ENCODE measurements around the gene NDUFS4.
"Not testable (repeated sequence)": the region's sequence is repeated elsewhere in the genome, so short reads cannot be mapped to it uniquely, and the experiment has no call there.

The NDUFS4 gene

GRCh38 chr5:53678981-53679660 is 118.7 kb downstream of the NDUFS4 start:
- Histone ChIP-seq H3K4me2 (no peak overlapping the region), H3K4me3 (no peak overlapping the region)

GRCh38 chr5:53681079-53681478 is 120.6 kb downstream of the NDUFS4 start:
- Histone ChIP-seq H4K20me1 (no peaks in the 10 kb centered on the region), H3K27me3 (no peaks in the 10 kb centered on the region), H3K36me3 (no peaks in the 10 kb centered on the region), H3K27ac (no peak overlapping the region), H3K4me2 (no peak overlapping the region), H3K4me1 (no peaks in the 10 kb centered on the region), H3K4me3 (no peak overlapping the region), H3K9ac (no peak overlapping the region), H3K9me3 (no peaks in the 10 kb centered on the region)
- TF ChIP-seq Cebpa-rat (IDR thresholded peaks at IDR 0.05) = no peak

More at GRCh38 chr5:53678981-53679660, 118.7 kb downstream of the NDUFS4 start:
- H3K9ac ChIP-seq = no peak overlapping the region
- no peaks in the 10 kb centered on the region for H3K4me1 ChIP-seq
- no peaks in the 10 kb centered on the region for H4K20me1 ChIP-seq
- H3K36me3 ChIP-seq = no peaks in the 10 kb centered on the region
- no peaks in the 10 kb centered on the region for H3K9me3 ChIP-seq
- no peak for TF ChIP-seq Cebpa-rat (IDR thresholded peaks at IDR 0.05)
- no peaks in the 10 kb centered on the region for H3K27me3 ChIP-seq
- no peak overlapping the region for H3K27ac ChIP-seq

GRCh38 chr5:53691014-53691413 is 130.6 kb downstream of the NDUFS4 start:
- no peak overlapping the region for H3K4me2 ChIP-seq
- H4K20me1 ChIP-seq = no peaks in the 10 kb centered on the region
- no peaks in the 10 kb centered on the region for H3K27me3 ChIP-seq
- H3K27ac ChIP-seq = no peak overlapping the region
- H3K4me3 ChIP-seq = no peak overlapping the region
- H3K9me3 ChIP-seq = peaks cover 27% of the 10 kb centered on the region
- no peaks in the 10 kb centered on the region for H3K36me3 ChIP-seq
- no peak overlapping the region for H3K9ac ChIP-seq
- no peaks in the 10 kb centered on the region for H3K4me1 ChIP-seq
- no peak for TF ChIP-seq Cebpa-rat (IDR thresholded peaks at IDR 0.05)

- H3K4me1 ChIP-seq = no peaks in the 10 kb centered on the region
- H3K4me3 ChIP-seq = no peak overlapping the region
- no peaks in the 10 kb centered on the region for H4K20me1 ChIP-seq
- no peaks in the 10 kb centered on the region for H3K27me3 ChIP-seq
- no peak for TF ChIP-seq Cebpa-rat (IDR thresholded peaks at IDR 0.05)
- H3K9ac ChIP-seq = no peak overlapping the region
- H3K9me3 ChIP-seq = peaks cover 28% of the 10 kb centered on the region
- H3K27ac ChIP-seq = no peak overlapping the region
- H3K4me2 ChIP-seq = no peak overlapping the region
- H3K36me3 ChIP-seq = no peaks in the 10 kb centered on the region
These were observed 134.1 kb downstream of the NDUFS4 start for GRCh38 chr5:53694520-53695022.

GRCh38 chr5:53710405-53710804 is 150.0 kb downstream of the NDUFS4 start:
- not testable (repeated sequence) for H3K4me2 ChIP-seq, H3K27ac ChIP-seq, H3K4me3 ChIP-seq, H3K9ac ChIP-seq, H3K4me1 ChIP-seq, H3K27me3 ChIP-seq, H3K36me3 ChIP-seq, H4K20me1 ChIP-seq
- peaks cover 57% of the 10 kb centered on the region for H3K9me3 ChIP-seq

DNA sequence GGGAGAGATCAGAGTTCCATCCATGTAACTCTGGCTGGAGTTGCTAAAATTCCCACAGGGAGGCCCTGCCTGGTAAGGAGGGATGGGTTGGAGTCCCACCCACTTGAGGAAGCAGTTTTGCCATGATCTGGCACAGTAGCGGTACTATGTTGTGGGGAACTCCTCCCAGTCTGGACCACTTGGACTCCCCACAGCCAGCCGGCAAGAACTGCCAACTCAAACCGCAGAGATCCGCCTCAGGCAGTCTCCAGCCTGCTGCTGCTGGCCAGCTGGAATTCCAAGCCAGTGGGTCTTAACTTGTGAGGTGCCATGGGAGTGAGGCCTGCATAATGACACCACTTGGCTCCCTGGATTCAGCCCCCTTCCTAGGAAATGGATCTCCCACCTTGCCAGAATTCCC is 151.9 kb downstream of the NDUFS4 start:
- no peak overlapping the region for H3K4me2 ChIP-seq
- H3K27me3 ChIP-seq = no peaks in the 10 kb centered on the region
- no peak for TF ChIP-seq Cebpa-rat (IDR thresholded peaks at IDR 0.05)
- peaks cover 47% of the 10 kb centered on the region for H3K9me3 ChIP-seq
- H3K4me1 ChIP-seq = no peaks in the 10 kb centered on the region
- H3K27ac ChIP-seq = no peak overlapping the region
- no peak overlapping the region for H3K4me3 ChIP-seq
- no peaks in the 10 kb centered on the region for H4K20me1 ChIP-seq
- H3K9ac ChIP-seq = no peak overlapping the region
- no peaks in the 10 kb centered on the region for H3K36me3 ChIP-seq

GRCh38 chr5:53713978-53714666 is 153.7 kb downstream of the NDUFS4 start:
- Histone ChIP-seq H3K9ac (no peak overlapping the region), H3K9me3 (peaks cover 44% of the 10 kb centered on the region), H3K27me3 (no peaks in the 10 kb centered on the region), H3K36me3 (no peaks in the 10 kb centered on the region), H3K27ac (no peak overlapping the region), H3K4me3 (no peak overlapping the region), H4K20me1 (no peaks in the 10 kb centered on the region), H3K4me2 (no peak overlapping the region), H3K4me1 (no peaks in the 10 kb centered on the region)
- no peak for TF ChIP-seq Cebpa-rat (IDR thresholded peaks at IDR 0.05)

GRCh38 chr5:53714667-53715010 is 154.2 kb downstream of the NDUFS4 start:
- no peak overlapping the region for H3K27ac ChIP-seq
- H4K20me1 ChIP-seq = no peaks in the 10 kb centered on the region
- H3K4me2 ChIP-seq = no peak overlapping the region
- peaks cover 40% of the 10 kb centered on the region for H3K9me3 ChIP-seq
- no peak for TF ChIP-seq Cebpa-rat (IDR thresholded peaks at IDR 0.05)
- H3K36me3 ChIP-seq = no peaks in the 10 kb centered on the region
- H3K4me3 ChIP-seq = no peak overlapping the region
- H3K4me1 ChIP-seq = no peaks in the 10 kb centered on the region
- no peak overlapping the region for H3K9ac ChIP-seq
- H3K27me3 ChIP-seq = no peaks in the 10 kb centered on the region

DNA sequence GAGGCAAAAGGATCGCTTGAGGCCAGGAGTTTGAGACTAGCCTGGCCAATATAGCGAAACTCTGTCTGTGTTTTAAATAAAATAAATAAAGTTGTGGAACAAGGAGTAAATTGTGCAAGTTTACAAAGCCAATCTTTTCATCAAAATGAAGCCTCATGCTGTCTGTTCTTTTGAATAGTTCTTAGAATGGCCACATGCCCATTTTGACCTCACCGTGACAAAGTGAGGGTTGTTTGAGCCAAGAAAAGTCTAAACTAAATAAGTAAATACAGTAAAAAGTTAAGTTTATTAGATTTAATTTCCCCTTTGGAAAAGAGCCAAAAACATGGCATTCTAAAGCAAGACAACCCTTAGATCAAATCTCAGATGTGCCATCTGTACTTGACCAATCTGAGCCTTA is 165.7 kb downstream of the NDUFS4 start:
- Histone ChIP-seq H3K36me3 (no peaks in the 10 kb centered on the region; the same call in 1 of the 2 replicates), H3K4me3 (no peak overlapping the region), H3K27ac (no peak overlapping the region), H3K4me1 (peaks cover 19% of the 10 kb centered on the region), H3K9me3 (peaks cover 41% of the 10 kb centered on the region), H3K27me3 (no peaks in the 10 kb centered on the region), H3K4me2 (no peak overlapping the region), H3K9ac (no peak overlapping the region), H4K20me1 (no peaks in the 10 kb centered on the region)
- TF ChIP-seq Cebpa-rat (IDR thresholded peaks at IDR 0.05) = no peak

DNA sequence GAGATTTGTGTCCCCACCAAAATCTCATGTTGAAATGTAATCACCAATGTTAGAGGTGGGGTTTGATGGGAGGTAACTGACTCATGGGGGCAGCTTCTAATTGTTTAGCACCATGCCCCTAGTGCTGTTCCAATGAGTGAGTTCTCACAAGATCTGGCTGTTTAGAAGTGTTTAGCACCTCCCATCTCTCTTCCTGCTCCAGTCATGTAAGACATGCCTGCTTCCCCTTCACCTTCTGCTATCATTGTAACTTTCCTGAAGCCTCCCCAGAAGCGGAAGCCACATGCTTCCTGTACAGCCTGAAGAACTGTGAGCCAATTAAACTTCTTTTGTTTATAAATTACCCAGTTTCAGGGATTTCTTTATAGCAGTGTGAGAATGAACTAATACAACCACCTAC is 170.5 kb downstream of the NDUFS4 start:
- H3K9ac ChIP-seq = no peak overlapping the region
- H3K27ac ChIP-seq = peak overlapping the region; percentile 94
- H3K27me3 ChIP-seq = no peaks in the 10 kb centered on the region
- peaks cover 28% of the 10 kb centered on the region for H3K9me3 ChIP-seq
- peak overlapping the region; percentile 80 for H3K4me2 ChIP-seq
- peak overlapping the region; percentile 48; the same call in 1 of the 2 replicates for H3K4me3 ChIP-seq
- H3K36me3 ChIP-seq = no peaks in the 10 kb centered on the region; the same call in 1 of the 2 replicates
- H4K20me1 ChIP-seq = no peaks in the 10 kb centered on the region
- no peak for TF ChIP-seq Cebpa-rat (IDR thresholded peaks at IDR 0.05)
- peaks cover 50% of the 10 kb centered on the region for H3K4me1 ChIP-seq

All from BLaER1 (cell line).